GM19397 (cell line): ENCODE measurements around the gene ULBP2.
"Not testable (repeated sequence)": the region's sequence is repeated elsewhere in the genome, so short reads cannot be mapped to it uniquely, and the experiment has no call there.

Source experiments
- ATAC-seq: cut with Tn5 transposase; IDR thresholded peaks from one replicate; pipeline ENCODE4 v1.9.1; 2021; ENCODE audit warnings: mild to moderate bottlenecking, moderate library complexity; ENCODE audit not compliant: unreplicated experiment

The ULBP2 gene

GRCh38 chr6:149948011-149948410 is 6.2 kb downstream of the ULBP2 start:
- no peak for ATAC-seq

- no peak for ATAC-seq
Measured at GRCh38 chr6:149948616-149949015, 6.8 kb downstream of the ULBP2 start.

GRCh38 chr6:149950423-149950822 is 8.6 kb downstream of the ULBP2 start:
- ATAC-seq: no peak

GRCh38 chr6:149951096-149951495 is 9.3 kb downstream of the ULBP2 start:
- no peak for ATAC-seq

GRCh38 chr6:149951626-149952025 is 9.8 kb downstream of the ULBP2 start:
- ATAC-seq: no peak

- ATAC-seq: not testable (repeated sequence)
Measured at GRCh38 chr6:149953390-149953789, 11.6 kb downstream of the ULBP2 start.

GRCh38 chr6:149953934-149954327 is 12.1 kb downstream of the ULBP2 start:
- ATAC-seq: not testable (repeated sequence)

- not testable (repeated sequence) for ATAC-seq
Measured at GRCh38 chr6:149954328-149954983, 12.6 kb downstream of the ULBP2 start.

- not testable (repeated sequence) for ATAC-seq
Measured at GRCh38 chr6:149954984-149955653, 13.3 kb downstream of the ULBP2 start.

- ATAC-seq: not testable (repeated sequence)
Measured at GRCh38 chr6:149955654-149956317, 14.0 kb downstream of the ULBP2 start.

- ATAC-seq: not testable (repeated sequence)
Measured at GRCh38 chr6:149958124-149958523, 16.3 kb downstream of the ULBP2 start.

- ATAC-seq: not testable (repeated sequence)
Measured at GRCh38 chr6:149959806-149960205, 18.0 kb downstream of the ULBP2 start.

- no peak for ATAC-seq
Measured at GRCh38 chr6:149960488-149960887, 18.7 kb downstream of the ULBP2 start.

- ATAC-seq: no peak
Measured at GRCh38 chr6:149961728-149962425, 20.1 kb downstream of the ULBP2 start.

GRCh38 chr6:149962461-149963211 is 20.8 kb downstream of the ULBP2 start:
- ATAC-seq: no peak

GRCh38 chr6:149963212-149963461 is 21.3 kb downstream of the ULBP2 start:
- no peak for ATAC-seq

- peak; percentile 54 for ATAC-seq
Measured at GRCh38 chr6:149963462-149964307, 21.9 kb downstream of the ULBP2 start, which contains the start of gene ULBP1. Gene ULBP1 (plus strand): TSS chr6:149963943. CDS start chr6:149964050, 107 bp downstream.

- no peak for ATAC-seq
Measured at GRCh38 chr6:149964308-149965193, 22.7 kb downstream of the ULBP2 start.
